PC-3 (cell line): ENCODE measurements around the gene ZSWIM4. TPM values are rescaled to one million over a fixed set of nuclear protein-coding genes. Genes with fewer than 3 reads are reported as not detected.
"Not testable (repeated sequence)": the region's sequence is repeated elsewhere in the genome, so short reads cannot be mapped to it uniquely, and the experiment has no call there.

Experiments used
- ATAC-seq: fragments of 200-7000 bp; cut with Tn5 transposase; 2 replicates; pipeline ENCODE4 v1.9.1; 2020; ENCODE audit warnings: mild to moderate bottlenecking, moderate library complexity
- BruUV-seq: library from RNA; stranded (reverse); fragments of 400-500 nt; replicated peaks from 2 replicates; lab custom pipeline; 2021; lab: Mats Ljungman, UMichigan
- CTCF ChIA-PET: fragments of 300-600 bp; sonication (Branson Sonifier 250); formaldehyde crosslinking; loops from one replicate; lab custom pipeline; 2022; ENCODE audit warnings: antibody characterized with exemption; lab: Charles Lee
- POLR2A ChIA-PET: fragments of 300-600 bp; sonication (Branson Sonifier 250); formaldehyde crosslinking; loops from one replicate; lab custom pipeline; 2022; ENCODE audit warnings: antibody characterized with exemption; ENCODE audit not compliant: unreplicated experiment; lab: Charles Lee
- DNase-seq: peaks from one replicate; pipeline ENCODE4 v3.0.0-alpha.2; 2015
- H2AFZ ChIP-seq: fragments of 300-600 bp; sonication (generic); 2 replicates; pipeline ENCODE4 v1.6.0; 2016; ENCODE audit warnings: antibody characterized with exemption, low read length
- H3F3A ChIP-seq: fragments of 300-600 bp; sonication (generic); one replicate; pipeline ENCODE4 v1.6.0; 2017; ENCODE audit warnings: antibody characterized with exemption, low read length, control low read depth, mild to moderate bottlenecking; ENCODE audit not compliant: unreplicated experiment
- H3K27ac ChIP-seq: fragments of 300-600 bp; sonication (generic); 2 replicates; pipeline ENCODE4 v1.5.1; 2016; ENCODE audit warnings: mild to moderate bottlenecking, low read length
- H3K27me3 ChIP-seq: fragments of 300-600 bp; sonication (generic); 2 replicates; pipeline ENCODE4 v1.6.1; 2016; ENCODE audit warnings: low read length, mixed read lengths
- H3K36me3 ChIP-seq: fragments of 300-600 bp; sonication (generic); 2 replicates; pipeline ENCODE4 v1.6.1; 2016; ENCODE audit warnings: low read depth, mixed run types, low read length, mixed read lengths
- H3K4me1 ChIP-seq: fragments of 300-600 bp; sonication (generic); 2 replicates; pipeline ENCODE4 v1.5.1; 2016; ENCODE audit warnings: low read length; ENCODE audit not compliant: insufficient read depth
- H3K4me2 ChIP-seq: fragments of 300-600 bp; sonication (generic); 2 replicates; pipeline ENCODE4 v1.6.0; 2016; ENCODE audit warnings: low read length
- H3K4me3 ChIP-seq: fragments of 300-600 bp; sonication (generic); 2 replicates; pipeline ENCODE4 v1.5.1; 2016; ENCODE audit warnings: mild to moderate bottlenecking, low read length, mixed read lengths
- H3K79me2 ChIP-seq: fragments of 300-600 bp; sonication (generic); 2 replicates; pipeline ENCODE4 v1.6.1; 2017; ENCODE audit warnings: low read length, mixed read lengths
- H3K9ac ChIP-seq: fragments of 300-600 bp; sonication (generic); 2 replicates; pipeline ENCODE4 v1.6.0; 2016; ENCODE audit warnings: mild to moderate bottlenecking, low read length
- H3K9me2 ChIP-seq: fragments of 300-600 bp; sonication (generic); replicated peaks from 2 replicates; pipeline ENCODE4 v1.6.1; 2016; ENCODE audit warnings: mixed run types, low read length, mixed read lengths
- H3K9me3 ChIP-seq: fragments of 300-600 bp; sonication (generic); 2 replicates; pipeline ENCODE4 v1.6.1; 2016; ENCODE audit warnings: low read length, mixed read lengths
- H4K20me1 ChIP-seq: fragments of 300-600 bp; sonication (generic); 2 replicates; pipeline ENCODE4 v1.6.1; 2016; ENCODE audit warnings: low read length, mixed read lengths
- CTCF ChIP-seq: fragments of 300-600 bp; sonication (generic); conservative IDR thresholded peaks from 2 replicates; pipeline ENCODE4 v1.5.1; 2017; ENCODE audit warnings: antibody characterized with exemption, low read depth, mild to moderate bottlenecking, low read length
- EZH2 ChIP-seq: fragments of 300-600 bp; sonication (generic); IDR thresholded peaks from one replicate; pipeline ENCODE4 v1.6.1; 2017; ENCODE audit warnings: antibody characterized with exemption, mild to moderate bottlenecking, low read length; ENCODE audit not compliant: unreplicated experiment
- EZH2phosphoT487 ChIP-seq: fragments of 300-600 bp; sonication (generic); IDR thresholded peaks from 2 replicates; pipeline ENCODE4 v1.6.1; 2018; ENCODE audit warnings: mild to moderate bottlenecking, antibody characterized with exemption, low read length, borderline replicate concordance
- intact Hi-C: fragments of 100-400 bp; cut with micrococcal nuclease; formaldehyde crosslinking; loops from 2 replicates; pipeline ENCODE4 v1.9.0; 2023
- total RNA-seq: library from RNA; depleted of rRNA; stranded (reverse); fragments of >200 nt; gene quantifications from 2 replicates; pipeline ENCODE4 v1.2.3, GENCODE V29; 2014

Gene ZSWIM4
- total RNA-seq, 1 experiment from 2014 or later, result 8.0 TPM

DNA sequence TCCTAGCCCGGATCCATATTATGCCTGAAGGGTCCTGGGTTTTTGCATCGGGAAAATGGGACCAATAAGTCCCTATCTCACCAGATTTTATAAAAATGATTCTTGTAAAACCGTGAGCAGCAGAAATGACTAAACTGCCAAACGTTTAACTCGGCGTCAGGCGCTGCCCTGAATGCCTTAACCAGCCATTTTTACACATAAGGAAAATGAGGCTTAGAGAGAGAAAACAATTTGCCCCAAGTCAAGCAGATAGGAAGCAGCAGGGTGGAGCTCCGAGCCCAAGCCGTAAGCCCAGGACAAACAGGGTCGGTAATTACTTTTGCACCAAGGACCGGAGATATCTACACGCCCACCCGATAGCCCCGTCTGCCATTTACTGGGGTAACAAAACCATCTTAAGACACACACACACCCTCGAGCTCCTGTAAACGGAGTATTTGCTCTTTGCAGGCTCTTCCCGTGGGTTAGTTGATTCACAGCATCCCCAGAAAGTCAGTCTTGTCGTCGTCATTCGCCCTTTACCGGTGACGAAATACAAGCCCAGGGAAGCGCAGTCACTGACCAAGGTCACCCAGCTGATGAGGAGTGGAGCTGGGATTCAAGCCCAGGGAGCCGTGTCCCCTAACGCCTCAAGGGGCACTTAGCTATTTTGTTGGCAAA lies 46.9 kb upstream of the ZSWIM4 start:
- BruUV-seq, result TSS peak; percentile 90
- Histone ChIP-seq H3K27me3 (no peaks in the 10 kb centered on the region), H4K20me1 (no peaks in the 10 kb centered on the region), H3K9me2 (no peaks in the 10 kb centered on the region), H3K79me2 (peaks cover 21% of the 10 kb centered on the region), H3F3A (no peaks in the 10 kb centered on the region), H2AFZ (peak overlapping the region; percentile 92), H3K9me3 (no peaks in the 10 kb centered on the region), H3K4me3 (peak overlapping the region; percentile 97), H3K4me1 (peaks cover 9% of the 10 kb centered on the region; the same call in 1 of the 2 replicates), H3K36me3 (peaks cover 4% of the 10 kb centered on the region; the same call in 1 of the 2 replicates), H3K27ac (peak overlapping the region; percentile 61), H3K9ac (peak overlapping the region; percentile 96), H3K4me2 (peak overlapping the region; percentile 88)
- ChIA-PET CTCF (interaction anchor here (0.6 to 1.8 kb wide), 2 partner anchors 15 to 27 kb away, joined by 3 to 8 read pairs; no protein-coding TSS in a partner anchor), POLR2A (interaction anchor here (0.5 to 1.5 kb wide), 4 partner anchors 13 to 339 kb away, joined by 3 to 7 read pairs (median 4); partner anchors contain the start of gene C19orf53)
- intact Hi-C loops, result no loop called here
- DNase-seq (peak; percentile 25), ATAC-seq (no peak; the same call in 1 of the 2 replicates)
- TF ChIP-seq EZH2phosphoT487 (no peak), EZH2 (no peak), CTCF (no peak)

GRCh38 chr19:13751436-13751835 lies 43.8 kb upstream of the ZSWIM4 start:
- no peaks in the 10 kb centered on the region for H3K9me2 ChIP-seq
- no peaks in the 10 kb centered on the region for H4K20me1 ChIP-seq
- no peak overlapping the region for H2AFZ ChIP-seq
- H3K4me1 ChIP-seq, result peaks cover 8% of the 10 kb centered on the region; the same call in 1 of the 2 replicates
- TF ChIP-seq EZH2, result no peak
- no peak for TF ChIP-seq EZH2phosphoT487
- no peak for TF ChIP-seq CTCF
- no peaks in the 10 kb centered on the region for H3F3A ChIP-seq
- no peaks in the 10 kb centered on the region for H3K9me3 ChIP-seq
- H3K79me2 ChIP-seq, result peaks cover 21% of the 10 kb centered on the region
- POLR2A ChIA-PET, result no interaction called here
- intact Hi-C loops, result no loop called here
- H3K9ac ChIP-seq, result no peak overlapping the region
- H3K4me2 ChIP-seq, result no peak overlapping the region
- H3K27me3 ChIP-seq, result no peaks in the 10 kb centered on the region
- H3K27ac ChIP-seq, result no peak overlapping the region
- no peak overlapping the region for H3K4me3 ChIP-seq
- CTCF ChIA-PET, result no interaction called here
- no peak for DNase-seq
- ATAC-seq, result no peak
- no TSS peak for BruUV-seq
- peaks cover 11% of the 10 kb centered on the region; the same call in 1 of the 2 replicates for H3K36me3 ChIP-seq

GRCh38 chr19:13753622-13754021 lies 41.6 kb upstream of the ZSWIM4 start:
- H3K9ac ChIP-seq, H3K9me3 ChIP-seq, H3K9me2 ChIP-seq, H3K4me2 ChIP-seq, H3F3A ChIP-seq, CTCF ChIA-PET, H3K4me3 ChIP-seq, intact Hi-C loops, ATAC-seq, H3K4me1 ChIP-seq, DNase-seq, H3K27me3 ChIP-seq, POLR2A ChIA-PET, H2AFZ ChIP-seq, BruUV-seq, H3K27ac ChIP-seq, H4K20me1 ChIP-seq: not testable (repeated sequence)
- H3K79me2 ChIP-seq, result peaks cover 13% of the 10 kb centered on the region
- peaks cover 25% of the 10 kb centered on the region for H3K36me3 ChIP-seq
